DMS79 treated with DMSO at 0.1 percent for 48 hours (cell line): ENCODE measurements around the gene MPST.

Experiments used
- DNase-seq: peaks from one replicate; lab custom pipeline; 2025; lab: John Stamatoyannopoulos, UW

The MPST gene

GRCh38 chr22:37044634-37045625 is 25.4 kb downstream of the MPST start:
- DNase-seq: no peak

DNA sequence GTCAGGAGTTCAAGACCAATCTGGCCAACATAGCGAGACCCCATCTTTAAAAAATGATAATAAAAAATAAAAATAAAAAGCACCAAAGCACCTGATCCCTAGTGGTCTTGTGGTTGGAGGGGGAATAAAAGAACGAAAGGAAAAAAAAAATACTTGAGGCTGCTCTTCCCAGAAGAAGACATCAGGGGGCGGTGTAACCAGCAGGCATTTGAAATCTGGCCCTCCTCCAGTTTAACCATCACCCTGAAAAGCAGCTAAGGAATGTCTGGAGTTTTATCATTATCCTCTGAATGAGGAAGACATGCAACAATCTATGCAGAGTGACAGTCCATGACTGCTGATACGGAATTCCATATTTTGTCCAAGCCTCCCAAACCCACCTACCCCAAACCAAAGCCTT is 26.4 kb downstream of the MPST start:
- no peak for DNase-seq

- no peak for DNase-seq
Measured at GRCh38 chr22:37046589-37046988, 27.0 kb downstream of the MPST start.

GRCh38 chr22:37047006-37047405 is 27.5 kb downstream of the MPST start:
- no peak for DNase-seq

- DNase-seq: no peak
Measured at GRCh38 chr22:37048133-37048532, 28.6 kb downstream of the MPST start.

GRCh38 chr22:37049224-37049623 is 29.7 kb downstream of the MPST start:
- DNase-seq: no peak

- no peak for DNase-seq
Measured at GRCh38 chr22:37050913-37051312, 31.4 kb downstream of the MPST start.

- DNase-seq: no peak
Measured at GRCh38 chr22:37051391-37052385, 32.1 kb downstream of the MPST start, which contains the start of gene KCTD17. Gene KCTD17 (plus strand): TSS chr22:37051742. CDS start chr22:37051761, 19 bp downstream.

DNA sequence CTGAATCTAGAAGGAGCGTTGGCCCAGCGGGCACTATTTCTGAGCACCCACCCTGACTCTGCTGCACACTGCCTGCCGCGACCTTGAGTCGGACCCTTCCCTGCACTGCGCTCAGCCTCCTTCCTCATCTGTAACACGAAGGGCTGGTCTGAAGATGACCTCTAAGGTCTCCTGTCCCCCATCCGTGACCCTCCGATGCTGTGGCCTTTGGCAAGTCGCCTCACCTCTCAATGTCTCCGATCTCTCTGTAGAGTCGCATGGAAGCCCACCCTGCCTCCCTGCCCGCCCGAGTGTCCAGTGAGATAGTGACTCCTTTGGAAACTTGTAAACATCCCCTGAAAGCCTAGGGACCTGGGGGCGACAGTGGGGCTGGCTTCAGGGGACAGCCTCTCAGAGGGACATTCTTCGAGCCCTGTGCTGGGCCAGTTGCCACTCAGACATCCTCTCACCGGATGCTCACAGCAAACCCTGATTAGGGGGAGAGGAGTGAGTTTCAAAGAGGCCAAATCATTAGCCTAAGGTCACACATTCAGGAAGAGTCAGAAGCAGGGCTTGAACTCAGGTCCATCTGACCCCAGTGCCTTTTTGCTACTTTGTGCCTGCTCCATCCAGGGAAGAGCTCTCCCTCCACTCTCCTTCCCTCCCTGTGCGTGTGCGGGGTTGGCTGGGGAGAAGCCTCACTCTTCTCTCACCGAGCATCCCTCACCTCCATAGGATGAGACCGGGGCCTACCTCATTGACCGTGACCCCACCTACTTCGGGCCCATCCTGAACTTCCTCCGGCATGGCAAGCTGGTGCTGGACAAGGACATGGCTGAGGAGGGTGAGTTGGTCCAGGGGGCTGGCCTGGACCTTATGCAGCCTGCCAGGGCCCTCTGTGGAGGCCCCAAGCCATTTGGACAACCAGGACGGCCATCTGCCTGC is 33.1 kb downstream of the MPST start:
- DNase-seq: no peak

- no peak for DNase-seq
Measured at GRCh38 chr22:37053310-37054055, 33.9 kb downstream of the MPST start.

DNA sequence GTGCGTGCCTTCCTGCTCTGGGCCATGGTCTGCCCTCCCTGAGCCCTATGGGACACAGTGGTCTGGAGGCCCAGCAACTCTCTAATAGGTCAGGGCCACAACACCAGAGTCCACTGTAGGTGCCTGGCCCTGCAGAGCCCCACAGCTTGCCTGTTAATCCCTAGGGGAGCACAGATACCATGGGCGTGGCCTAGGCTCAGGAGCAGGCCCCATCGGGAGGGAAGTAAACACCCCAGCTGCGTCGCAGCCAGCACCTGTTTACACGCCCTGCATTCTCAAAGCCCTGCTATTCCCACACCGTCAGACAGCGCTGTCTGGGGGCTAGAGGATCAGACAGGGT is 34.5 kb downstream of the MPST start:
- DNase-seq: no peak

DNA sequence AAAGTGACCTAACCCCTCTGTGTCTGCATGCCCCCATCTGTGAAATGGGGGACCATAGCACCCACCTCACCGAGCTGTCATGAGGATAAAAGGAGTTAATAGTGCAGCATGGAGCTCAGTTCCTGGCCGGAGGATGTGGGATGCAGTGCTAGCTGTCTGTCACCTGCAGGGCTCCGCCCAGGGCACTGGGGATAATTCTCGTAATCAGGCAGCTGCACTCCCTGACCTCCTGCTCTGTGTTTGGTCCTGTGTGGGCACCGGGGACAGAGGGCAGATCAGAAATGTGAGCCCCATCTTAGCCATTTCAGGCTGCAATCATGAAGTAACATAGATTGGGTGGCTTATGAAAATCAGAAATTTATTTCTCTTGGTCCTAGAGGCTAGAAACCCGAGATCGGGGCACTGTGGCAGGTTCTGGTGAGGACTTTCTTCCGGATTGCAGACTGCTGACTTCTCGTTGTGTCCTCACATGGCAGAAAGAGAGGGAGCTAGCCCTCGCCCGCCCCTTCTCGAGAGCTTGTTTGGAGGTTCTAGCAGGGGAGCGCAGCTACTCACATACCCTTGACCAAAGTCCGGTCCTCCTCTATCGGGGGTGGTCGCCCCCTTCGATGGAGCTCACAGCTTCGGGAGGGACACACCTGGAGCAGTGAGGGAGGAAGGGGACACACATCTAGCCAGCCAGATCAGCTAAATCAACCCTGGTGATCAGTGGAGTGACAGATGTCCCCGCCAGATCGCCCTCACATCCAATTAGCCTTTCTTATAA is 35.2 kb downstream of the MPST start:
- DNase-seq: no peak

GRCh38 chr22:37056246-37056645 is 36.7 kb downstream of the MPST start:
- no peak for DNase-seq

GRCh38 chr22:37057226-37057625 is 37.7 kb downstream of the MPST start:
- no peak for DNase-seq

GRCh38 chr22:37057796-37058510 is 38.4 kb downstream of the MPST start:
- DNase-seq: no peak

GRCh38 chr22:37058917-37059701 is 39.6 kb downstream of the MPST start:
- no peak for DNase-seq

- DNase-seq: no peak
Measured at GRCh38 chr22:37059876-37060449, 40.4 kb downstream of the MPST start.
